DMS153 treated with DMSO at 0.1 percent for 48 hours (cell line): Measurements from ENCODE around the gene SCN1A.

Experiments used
- DNase-seq: peaks from one replicate; lab custom pipeline; 2025; ENCODE audit not compliant: unreplicated experiment; lab: John Stamatoyannopoulos, UW

The SCN1A gene

DNA sequence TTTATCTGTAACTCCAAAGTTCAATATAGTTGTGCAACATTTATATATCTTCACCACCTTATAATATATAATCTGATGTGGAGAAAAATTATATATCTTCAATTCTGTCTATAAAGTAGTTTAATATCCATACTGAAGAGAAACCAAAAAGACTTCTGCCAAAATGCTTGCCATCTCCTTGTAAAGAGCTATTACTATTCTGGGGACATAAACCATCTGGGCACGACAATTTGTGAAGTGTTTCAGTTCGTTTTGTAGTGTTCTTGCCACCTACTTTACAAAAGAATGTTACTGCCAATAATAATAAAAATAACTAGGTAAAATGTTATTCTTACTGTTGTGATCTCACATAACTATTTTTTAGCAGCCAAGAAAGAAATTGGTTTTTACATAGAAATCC, 45.1 kb downstream of the SCN1A start:
- no peak for DNase-seq

DNA sequence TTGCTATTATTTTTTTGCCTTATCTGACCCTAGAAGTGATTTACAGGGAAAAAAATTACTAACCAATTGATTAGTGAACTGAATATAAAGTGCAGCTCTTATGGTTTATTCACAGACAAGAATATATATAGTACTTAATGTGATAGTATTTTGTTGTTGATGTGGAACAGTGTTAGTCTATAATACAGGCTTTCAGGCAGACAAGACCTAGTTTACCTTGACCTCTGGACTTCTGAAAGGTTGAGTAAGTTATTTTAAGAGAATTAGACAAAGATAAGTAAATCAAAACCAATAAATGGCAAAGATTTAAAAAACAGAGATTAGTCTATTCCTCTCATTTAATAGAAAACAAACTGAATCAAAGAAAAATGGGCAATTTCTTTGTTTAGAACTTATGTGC, 46.0 kb downstream of the SCN1A start:
- no peak for DNase-seq

DNA sequence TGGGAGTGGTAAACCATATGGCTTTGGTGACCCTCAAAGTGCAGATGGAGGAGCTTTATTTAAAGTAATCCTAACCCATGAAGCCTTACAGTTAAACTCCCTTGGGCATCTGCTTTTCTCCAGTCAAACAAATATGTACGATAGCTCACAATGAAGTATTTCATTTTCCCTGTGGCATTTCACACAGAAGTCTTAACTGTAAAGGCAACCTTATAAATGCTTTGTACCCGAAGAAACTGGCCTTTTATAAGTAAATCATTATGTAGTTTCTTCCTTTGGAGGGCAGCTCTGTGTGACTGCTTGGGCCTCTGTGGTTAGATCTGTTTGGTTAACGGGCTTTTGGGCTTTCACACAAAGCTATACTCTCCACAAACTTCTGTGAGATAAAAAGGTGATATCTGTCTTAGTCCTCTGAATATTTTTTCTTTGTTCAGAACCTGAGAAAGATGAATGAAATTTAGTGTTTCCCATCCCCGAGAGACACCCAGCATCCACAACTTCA, 46.6 kb downstream of the SCN1A start:
- no peak for DNase-seq

DNA sequence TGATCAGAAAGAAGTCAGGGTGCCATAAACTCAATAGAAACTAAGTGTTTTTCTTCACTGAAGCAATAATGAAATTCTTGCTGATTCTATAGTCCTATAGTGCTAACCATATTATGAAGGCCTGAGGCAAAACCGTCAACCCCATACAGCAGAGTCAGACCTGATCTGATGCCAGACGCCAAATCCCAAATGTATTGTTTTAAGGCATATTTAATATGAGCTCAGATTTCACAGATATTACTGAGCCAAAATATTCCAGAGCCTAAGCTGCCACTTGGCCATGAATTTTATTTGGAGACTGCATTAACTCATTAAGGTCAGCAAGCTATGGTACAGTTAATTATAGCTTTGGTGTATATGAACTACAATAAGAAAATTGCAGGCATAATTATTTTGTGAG, 53.4 kb downstream of the SCN1A start:
- DNase-seq, result no peak

DNA sequence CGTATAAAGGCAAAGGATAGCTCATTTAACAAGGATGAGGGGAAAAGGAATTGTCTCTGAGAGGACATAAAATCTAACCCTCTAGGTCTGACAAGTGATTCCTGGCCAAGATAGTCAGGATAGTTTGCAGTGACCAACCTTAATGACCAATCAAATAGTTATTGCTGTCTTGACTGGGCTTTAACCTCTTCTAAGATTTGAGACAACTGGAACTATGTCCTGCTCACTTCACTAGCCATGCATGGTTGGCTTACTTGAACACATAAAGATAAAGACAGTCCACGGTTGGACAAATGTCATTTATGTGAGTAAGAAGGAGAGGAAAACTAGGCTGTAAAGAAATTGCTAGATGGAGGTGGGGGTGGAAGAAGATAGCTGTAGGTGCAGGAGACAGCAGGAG, 53.8 kb downstream of the SCN1A start:
- no peak for DNase-seq

DNA sequence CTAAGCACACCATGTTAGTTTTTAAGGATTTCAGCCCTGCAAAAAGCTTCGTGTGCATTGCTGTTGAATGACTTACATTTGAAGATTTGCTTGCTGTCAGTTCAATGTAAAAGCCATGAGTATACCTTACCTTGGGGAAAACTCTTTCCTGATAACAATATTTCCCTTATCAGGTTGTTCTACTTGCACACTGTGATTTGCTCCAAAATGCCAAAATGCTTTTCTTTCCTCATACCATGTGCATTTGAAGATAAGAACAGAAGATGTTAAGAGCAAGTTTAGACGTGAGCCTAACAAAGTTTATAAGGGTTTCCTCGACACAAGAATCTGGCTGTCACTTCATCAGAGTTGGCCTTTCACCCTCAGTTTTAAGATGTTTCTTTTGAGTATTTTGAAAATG, 57.6 kb downstream of the SCN1A start:
- no peak for DNase-seq

DNA sequence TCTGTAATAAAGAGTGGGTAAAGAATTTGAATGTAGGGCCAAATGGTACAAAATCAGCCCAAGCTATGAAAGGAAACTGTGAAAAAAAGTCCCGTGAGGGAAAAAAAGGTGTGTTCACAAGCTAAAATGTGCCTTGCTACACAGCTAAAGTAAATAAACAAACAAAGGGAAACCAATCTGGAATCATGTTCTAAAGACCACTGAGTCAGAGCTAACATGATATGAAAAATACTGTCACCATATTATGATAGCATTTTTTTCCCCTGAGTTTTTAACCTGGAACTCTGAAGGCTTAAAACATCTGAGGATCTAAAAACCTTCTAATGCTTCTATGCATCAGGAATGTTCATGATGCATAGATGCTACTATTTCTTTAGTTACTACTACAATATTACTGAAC, 58.8 kb downstream of the SCN1A start:
- DNase-seq, result no peak

DNA sequence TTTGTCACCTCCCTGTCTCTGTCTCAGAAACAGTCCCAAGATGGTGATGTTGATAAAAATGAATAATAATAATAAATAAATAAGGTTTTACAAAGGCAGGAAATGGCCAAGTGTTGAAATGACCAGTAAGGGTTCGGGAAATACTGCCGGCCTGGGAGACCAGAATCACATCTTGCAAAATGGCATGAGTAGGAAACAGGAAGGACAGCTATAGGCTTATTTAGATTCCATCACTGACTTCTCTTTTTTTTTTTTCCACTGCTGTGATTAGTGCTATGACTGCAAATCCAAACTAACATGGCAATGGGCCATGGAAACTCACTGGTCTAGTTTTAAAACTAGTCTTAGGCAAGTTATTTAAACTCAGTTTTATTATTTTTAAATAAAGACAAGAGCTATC, 60.6 kb downstream of the SCN1A start:
- DNase-seq, result no peak

DNA sequence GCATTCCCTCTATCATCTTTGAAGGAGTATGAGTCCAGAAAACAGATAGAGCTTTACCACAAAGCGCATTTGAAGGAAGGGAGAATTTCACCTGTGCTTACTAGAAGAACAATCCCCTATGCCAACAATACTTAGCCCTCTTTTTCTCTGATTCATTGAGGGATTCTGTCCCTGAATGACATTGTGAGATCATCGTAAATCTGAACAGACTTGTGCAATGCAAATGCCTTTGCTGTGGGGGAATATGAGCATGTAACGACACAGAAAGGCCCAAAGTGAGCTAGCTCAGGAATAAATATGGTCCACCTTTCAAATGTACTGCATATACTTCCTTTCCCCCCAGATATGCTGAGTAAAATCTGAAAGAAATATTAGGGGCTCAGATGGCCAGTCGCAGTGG, 67.6 kb downstream of the SCN1A start:
- no peak for DNase-seq

DNA sequence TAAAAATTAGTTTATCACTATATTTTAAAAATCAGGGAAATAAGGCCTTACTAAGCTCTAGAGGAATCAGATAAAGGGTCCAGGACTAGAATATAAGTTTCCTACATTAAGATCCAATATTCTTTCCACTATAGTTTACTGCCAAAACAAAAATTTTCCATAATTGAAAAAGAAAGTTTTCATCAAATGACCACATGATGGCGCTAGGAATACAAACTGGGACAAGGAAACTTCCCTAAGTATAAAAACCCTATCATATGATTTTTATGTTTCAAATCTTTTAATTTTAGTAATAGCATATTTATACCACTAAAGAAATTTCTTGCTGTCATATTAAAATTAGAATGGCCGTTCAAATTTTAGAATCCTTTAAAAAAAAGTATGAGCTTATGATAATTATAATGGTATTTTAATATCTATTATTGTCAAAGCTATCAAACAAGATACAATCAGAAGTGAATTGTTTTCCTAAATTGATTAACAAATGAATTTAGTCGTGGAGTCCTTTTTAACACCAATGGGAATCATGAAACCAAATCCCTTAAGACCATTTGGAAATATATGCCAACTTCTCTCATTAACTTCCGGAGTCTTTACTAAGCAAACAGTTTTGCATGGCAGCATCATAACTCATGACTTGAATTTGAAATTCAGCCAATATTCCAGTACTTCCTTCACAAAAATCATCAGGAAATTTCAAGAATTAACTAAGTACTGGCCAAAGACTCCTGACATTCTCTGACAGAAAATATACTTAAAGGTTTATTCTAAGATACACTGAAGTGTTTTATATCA, 70.3 kb downstream of the SCN1A start:
- peak; percentile 41 for DNase-seq

DNA sequence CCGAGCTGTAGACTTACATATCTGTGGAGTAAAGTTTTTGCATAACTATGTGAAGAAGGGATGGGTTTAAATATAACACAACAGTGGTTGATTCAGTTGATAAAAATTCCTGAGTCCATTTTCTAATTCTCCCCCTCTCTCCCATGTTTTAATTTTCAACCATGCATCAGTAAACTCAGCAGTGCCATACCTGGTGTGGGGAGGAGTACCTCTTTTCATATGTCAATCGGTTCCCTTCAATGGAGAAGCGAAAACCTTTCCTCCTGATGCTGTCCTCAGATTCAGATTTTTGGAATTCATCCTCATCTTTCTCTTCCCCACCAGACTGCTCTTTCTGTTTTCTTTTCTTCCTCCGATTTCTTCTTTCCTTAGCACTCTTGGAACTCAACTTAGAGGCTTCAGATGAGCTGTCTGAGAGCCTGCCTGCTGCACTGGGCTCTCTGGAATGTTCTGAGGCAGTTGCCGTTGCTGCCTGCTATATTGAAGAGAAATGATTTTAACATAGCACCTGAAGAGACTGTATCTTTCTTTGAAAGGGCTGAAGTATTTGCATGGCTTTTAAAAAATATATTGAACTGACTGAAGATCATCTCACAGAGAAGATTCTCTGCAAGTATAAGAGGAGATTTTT, 82.9 kb downstream of the SCN1A start:
- no peak for DNase-seq

DNA sequence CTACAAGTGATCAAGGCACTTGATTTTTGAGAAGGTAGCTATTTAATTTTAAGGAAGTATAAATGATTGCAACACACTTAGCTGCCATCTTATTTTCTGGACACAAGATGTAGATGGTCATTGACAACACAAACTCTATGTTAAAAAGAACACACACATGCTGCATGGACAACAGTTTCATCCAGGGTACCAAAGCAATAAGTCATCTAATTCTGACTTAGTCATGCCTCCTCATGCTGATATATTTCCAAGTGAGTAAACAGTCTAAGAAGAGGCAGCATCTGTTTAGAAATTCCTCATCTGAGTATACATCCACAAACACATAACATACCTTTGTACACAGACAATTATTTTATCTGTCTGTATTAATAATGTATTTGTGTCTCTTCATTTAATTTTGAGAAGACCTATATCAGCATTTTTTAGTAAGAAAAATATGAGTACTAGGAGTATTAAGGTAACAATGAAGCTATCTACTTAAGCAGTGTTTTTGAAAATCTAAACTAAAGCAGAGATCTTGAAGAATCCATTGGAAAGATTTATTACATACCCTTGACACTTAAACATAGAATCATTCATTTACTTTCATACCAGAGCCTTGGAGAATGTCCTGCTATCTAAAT, 84.9 kb downstream of the SCN1A start:
- DNase-seq, result no peak

DNA sequence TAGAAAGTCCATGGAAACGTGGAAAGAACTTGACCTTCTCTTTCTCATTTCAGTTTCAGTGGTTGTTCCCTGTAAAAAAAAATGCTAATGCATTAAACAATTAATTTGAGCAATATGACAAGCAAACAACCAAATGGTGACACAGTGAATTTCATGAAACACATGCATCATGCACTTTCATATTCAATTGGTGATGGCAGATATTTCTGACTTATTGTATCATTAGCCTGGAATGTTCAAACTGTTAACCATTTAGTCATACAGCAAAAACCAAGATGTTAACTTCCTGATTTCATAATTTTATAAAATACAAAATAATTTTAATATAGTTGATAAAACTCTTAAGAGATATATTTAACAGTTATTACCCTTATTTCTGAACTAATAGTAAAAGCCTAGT, 85.5 kb downstream of the SCN1A start:
- DNase-seq, result no peak

DNA sequence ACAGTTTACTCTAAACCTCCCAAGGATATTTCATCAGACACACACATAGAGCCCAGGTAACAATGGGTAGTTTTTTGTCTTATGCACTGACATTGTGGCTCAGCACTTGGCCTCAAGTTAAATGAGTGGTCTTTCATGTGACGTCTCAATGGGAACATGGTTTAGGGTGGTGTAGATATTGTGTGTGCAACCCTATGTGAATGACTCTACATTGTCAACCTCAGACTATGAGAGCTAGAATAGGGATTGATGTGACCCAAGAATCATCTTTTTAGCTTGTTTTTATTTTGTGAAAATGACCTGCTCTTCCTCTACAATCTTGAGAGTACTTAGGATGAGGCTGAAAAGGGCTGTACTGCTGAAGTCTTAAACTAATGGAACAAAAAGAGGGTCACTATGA, 86.2 kb downstream of the SCN1A start:
- DNase-seq, result no peak

DNA sequence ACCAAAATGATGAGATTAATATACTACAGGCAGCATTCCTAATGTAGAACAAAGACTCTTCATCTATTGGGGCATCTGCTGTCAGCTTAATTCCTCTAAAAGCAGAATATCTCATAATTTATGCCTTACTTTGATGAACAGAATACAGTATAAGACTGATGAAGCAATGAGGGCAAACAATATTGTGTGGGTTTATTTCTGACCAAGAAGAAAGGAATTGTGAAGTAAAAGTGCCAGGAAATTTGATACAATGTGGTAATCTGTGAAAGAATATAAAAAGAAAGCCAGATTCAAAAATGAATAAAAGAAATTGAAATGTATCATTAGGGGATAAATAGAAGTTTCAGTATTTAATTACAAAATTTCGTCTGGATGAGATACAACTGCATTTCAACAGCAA, 95.5 kb downstream of the SCN1A start:
- no peak for DNase-seq

DNA sequence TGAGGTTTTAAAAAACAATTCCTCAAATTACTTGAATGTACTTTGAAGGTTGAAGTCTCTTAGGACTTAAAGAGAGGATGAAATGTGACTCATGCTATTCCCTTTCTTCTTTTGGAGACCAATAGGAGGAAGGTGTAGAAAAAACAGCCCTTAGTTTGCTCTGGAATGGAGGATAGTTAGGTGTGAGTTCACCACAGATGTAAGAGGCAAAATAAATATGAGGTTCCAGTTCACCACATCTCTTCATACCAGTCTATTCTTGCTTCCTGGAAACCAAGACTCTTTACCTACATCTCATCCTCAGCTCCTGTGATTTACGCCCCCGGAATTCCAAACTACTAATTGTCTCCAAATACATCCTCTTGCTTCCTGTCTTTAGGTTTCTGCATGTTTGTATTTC, 96.8 kb downstream of the SCN1A start:
- DNase-seq, result no peak

DNA sequence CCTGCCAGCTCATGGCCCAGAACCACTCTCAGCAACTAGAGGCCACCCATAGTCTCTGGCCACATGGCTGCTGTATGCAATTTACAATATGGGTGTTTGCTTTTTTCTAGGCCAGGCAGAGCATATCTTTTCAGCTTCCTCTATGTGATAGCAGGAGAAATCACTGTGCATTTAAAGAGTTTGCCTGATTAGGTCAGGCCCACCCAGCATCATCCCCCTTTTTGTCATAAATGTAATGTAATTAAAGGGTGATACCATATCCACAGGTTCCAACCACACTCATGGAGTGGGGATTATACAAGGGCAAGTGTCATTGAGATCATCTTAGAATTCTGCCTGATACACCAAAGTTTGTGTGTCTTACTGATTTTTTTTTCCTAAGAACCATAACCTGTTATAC, 102.5 kb downstream of the SCN1A start:
- DNase-seq, result no peak

DNA sequence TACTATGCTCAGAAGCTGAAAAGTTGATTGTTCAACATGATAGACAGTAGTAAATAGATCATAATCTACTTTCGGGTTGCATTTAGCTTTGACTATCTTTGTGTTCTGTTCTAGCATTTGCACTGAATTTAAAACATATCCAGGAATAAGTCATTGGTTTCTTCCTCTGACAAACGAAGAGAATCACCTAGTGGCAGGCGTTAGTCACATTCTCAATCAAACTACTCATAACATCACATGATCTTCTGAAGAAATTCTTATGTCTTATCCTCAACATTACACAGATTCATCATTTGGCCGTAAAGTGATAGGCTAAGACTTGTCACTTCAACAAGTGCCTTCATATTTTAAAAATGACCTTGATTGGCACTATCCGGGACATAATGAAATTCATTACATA, 110.6 kb downstream of the SCN1A start:
- DNase-seq, result no peak

DNA sequence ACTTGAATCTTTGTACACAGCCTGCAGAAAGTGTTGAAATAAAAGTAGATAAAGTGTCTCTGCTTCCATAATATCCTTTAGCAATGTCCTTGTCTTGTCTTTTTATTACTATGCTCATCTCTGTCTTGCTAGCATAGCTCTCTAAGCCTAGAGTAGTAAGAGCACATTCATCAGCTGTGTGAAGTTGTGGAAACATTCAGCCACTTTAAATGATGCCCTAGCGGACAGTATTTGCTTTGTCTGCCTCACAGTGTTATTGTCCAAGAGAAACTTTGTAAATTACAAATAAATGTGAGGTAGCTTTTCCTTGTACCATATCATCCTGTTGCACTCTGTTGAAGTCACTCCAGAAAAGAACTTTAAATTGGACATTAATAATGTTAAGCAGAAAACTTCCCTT, 113.9 kb downstream of the SCN1A start:
- no peak for DNase-seq

DNA sequence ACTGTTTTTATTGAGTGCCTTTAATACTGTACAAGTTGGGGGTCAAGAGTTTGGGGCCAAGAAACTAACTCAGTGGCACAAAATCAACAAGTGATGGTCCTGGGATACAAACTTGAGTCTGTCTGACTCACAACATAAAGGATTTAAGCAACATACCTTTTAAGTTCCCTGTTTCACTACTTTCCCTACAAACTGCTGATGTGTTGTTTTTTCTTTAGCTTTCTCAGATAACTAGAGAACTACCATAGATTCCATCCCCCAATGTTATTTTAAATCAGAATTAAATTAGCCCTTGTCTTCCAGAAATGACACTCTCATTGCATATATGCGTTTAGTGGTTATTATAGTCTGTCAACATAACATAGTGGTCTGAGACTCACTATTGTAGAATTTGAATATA, 116.2 kb downstream of the SCN1A start:
- no peak for DNase-seq

DNA sequence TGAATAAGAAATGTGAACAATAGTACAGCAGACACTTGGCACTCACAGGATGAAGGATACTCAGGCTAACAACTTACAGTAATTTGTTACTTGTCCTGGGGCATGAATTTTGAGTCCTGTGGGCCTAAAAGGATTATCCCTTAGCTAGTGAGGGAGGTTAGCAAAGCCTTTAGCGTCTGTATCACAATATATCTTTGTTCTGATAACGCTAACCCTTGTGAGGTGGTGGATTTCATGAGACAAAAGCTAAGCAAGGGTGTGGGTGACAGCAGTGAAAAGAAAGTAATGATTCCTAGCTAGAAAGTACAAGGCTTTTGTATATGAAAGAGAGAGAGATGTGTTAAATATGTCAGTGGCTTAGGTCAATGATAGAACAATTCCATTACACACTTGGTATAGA, 127.4 kb downstream of the SCN1A start:
- DNase-seq, result no peak

DNA sequence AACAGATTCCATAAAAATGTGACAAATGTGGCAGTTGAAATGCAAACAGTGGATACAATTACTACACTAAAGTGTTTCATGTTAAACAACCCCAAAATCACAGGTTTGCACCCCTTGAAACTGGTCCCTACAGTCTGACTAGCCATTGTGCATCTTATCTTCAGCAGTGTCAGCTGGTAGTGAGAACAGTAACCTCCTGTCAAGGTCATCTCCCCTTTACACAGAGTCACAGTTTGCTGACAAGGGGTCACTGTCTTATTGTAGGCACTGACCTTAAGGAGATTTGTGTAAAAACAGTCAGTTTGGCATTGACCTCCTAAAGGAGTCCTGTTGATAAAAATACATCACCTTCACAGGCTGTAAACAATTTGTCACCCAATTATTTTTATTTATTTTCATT, 137.0 kb downstream of the SCN1A start:
- no peak for DNase-seq
